ENCODE measurements around the gene UBE4B.
A peak's percentile ranks its signal among the peaks of the same experiment; 100 is the strongest.

UBE4B gene

DNA sequence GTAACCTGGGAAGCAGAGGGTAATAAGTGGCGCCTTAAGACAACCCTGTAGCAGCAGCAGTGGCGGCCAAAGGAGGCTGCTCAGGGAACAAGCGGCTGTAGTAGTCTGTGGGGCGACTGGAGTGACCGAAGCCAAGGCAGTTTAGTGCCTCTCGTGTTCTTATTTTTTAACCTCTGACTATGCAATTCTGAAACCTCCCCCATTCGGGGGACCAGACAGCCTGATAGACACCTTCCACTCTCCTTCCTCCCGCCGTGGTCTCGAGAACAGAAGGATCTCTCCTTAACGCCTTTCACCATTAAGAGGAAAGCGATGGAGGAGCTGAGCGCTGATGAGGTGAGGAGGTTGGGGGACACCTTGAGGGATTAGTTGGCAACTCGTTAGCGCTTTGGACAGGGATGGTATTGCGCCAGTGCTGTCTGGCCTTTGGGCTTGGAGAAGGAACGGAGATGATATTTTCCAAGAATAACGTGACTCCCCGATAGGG is 644 bp downstream of the UBE4B start:
- Histone ChIP-seq H3K27ac (ENCODE audit: low read depth, low read length, severe bottlenecking) (peak overlapping the region; percentile 96), H3K9me3 (ENCODE audit: control insufficient read depth, low read length) (no peaks in the 10 kb centered on the region), H3K4me3 (ENCODE audit: extremely low read depth, insufficient read depth, low read length, poor library complexity, severe bottlenecking) (peak overlapping the region; percentile 86), H3K36me3 (ENCODE audit: control insufficient read depth, insufficient read depth, low read length) (peaks cover 21% of the 10 kb centered on the region), H3K4me1 (ENCODE audit: control insufficient read depth, insufficient read depth, low read length, poor library complexity, severe bottlenecking) (peaks cover 10% of the 10 kb centered on the region)
- WGBS, 2 experiments (ENCODE audit: insufficient coverage in 2 of 2): 1% methylated on average over 9 to 15 of the region's 19 CpGs

DNA sequence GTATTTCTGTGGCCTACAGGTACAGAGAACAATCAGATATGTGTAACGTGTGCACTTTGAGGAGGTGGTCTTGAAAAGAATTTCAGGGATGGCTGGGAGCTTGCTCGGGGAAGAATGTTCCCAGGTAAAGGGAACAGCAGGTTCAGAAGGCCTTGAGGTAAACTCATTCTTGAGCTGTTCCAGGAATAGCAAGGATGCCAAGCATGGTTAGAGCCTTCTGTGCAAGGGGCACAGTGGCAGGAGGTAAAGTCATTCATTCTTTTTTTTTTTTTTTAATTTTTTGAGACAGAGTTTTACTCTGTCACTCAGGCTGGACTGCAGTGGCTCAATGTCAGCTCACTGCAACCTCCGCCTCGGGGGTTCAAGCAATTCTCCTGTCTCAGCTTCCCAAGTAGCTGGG is 10.0 kb downstream of the UBE4B start:
- no peak overlapping the region for H3K4me3 ChIP-seq (ENCODE audit: extremely low read depth, insufficient read depth, low read length, poor library complexity, severe bottlenecking)
- peaks cover 8% of the 10 kb centered on the region for H3K4me1 ChIP-seq (ENCODE audit: control insufficient read depth, insufficient read depth, low read length, poor library complexity, severe bottlenecking)
- 97 to 100% methylated on average over 4 of the region's 4 CpGs for WGBS, 2 experiments (ENCODE audit: insufficient coverage in 2 of 2)
- H3K9me3 ChIP-seq (ENCODE audit: control insufficient read depth, low read length): no peaks in the 10 kb centered on the region
- H3K27ac ChIP-seq (ENCODE audit: low read depth, low read length, severe bottlenecking): no peak overlapping the region
- peaks cover 33% of the 10 kb centered on the region for H3K36me3 ChIP-seq (ENCODE audit: control insufficient read depth, insufficient read depth, low read length)

DNA sequence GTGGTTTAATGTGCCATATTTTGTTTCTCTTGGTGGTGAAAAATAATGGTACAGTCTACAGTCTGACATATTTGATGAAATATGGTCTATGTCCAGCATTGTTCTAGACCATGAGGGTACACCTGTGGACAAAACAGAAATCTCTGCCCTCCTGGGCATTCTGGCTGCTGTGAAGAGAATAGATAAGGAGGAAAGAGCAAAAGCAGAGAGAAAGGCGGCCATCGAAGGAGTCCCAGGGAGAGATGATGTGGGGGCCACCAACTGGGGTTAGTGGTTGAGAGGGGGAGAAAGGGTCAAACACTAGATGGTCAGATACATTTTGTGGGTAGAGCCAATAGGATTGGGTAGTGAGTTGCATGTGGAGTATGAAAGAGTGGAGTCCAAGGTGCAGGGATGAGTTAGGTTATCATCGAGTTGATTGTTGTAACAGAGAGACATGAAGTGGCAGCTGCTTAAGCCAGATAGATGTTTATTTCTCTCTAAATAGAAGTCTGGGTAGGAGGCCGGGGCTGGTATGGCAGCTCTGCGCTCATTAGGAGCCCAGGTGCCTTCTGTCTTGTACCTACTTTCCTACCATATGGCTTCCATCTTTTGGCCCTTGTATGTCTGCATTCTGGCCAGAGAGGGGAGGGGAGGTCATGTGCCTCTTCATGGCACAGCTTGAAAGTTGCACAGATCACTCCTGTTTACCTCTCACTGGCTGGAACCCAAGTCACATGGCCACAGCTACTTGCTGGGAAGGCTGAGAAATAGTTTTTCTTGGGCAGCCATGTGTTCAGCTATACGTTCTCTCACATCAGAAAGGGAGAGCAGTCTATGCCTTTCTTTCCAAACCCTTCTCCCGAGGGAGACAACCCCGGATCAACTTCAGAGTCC is 13.0 kb downstream of the UBE4B start:
- Histone ChIP-seq H3K4me1 (ENCODE audit: control insufficient read depth, insufficient read depth, low read length, poor library complexity, severe bottlenecking) (peaks cover 8% of the 10 kb centered on the region), H3K36me3 (ENCODE audit: control insufficient read depth, insufficient read depth, low read length) (peaks cover 38% of the 10 kb centered on the region), H3K27ac (ENCODE audit: low read depth, low read length, severe bottlenecking) (peak overlapping the region; percentile 8), H3K4me3 (ENCODE audit: extremely low read depth, insufficient read depth, low read length, poor library complexity, severe bottlenecking) (no peak overlapping the region), H3K9me3 (ENCODE audit: control insufficient read depth, low read length) (no peaks in the 10 kb centered on the region)
- 94 to 100% methylated on average over 4 to 6 of the region's 8 CpGs for WGBS, 2 experiments (ENCODE audit: insufficient coverage in 2 of 2)

DNA sequence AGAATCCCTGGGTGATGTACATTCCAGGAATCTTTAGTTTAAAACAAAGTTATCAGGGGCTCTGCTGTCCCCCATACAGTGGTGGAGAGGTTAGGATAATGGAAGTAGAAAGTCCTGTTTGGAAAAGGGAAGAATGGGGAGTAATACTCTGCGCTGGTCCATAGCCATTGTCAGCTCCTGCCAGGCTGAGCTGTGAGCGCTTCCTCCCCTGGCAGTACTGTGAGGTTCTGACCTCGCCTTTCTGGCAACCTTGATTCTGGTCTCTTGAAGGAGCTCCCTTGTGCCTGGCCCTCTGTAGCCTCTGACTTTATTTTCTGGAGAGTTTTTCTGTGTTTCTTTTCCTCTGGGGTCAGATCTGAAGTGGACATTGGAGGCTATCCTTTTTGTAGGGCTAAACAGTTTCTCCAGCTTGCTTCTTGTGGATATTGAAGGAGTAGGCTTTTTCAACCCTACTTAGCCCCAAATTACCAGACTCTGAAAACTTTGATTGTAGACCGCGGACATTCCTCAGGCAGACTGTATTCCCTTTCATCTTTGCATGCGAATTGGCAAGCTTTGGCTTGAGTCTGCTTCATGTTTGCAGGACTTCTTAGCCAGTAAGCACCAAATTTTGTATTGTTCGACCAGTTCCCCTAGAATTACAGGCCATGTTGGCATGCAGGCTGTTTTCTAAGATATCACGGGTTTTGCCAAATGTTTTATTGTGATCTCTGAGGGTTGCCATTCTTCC is 13.8 kb downstream of the UBE4B start:
- Histone ChIP-seq H3K4me1 (ENCODE audit: control insufficient read depth, insufficient read depth, low read length, poor library complexity, severe bottlenecking) (peaks cover 8% of the 10 kb centered on the region), H3K27ac (ENCODE audit: low read depth, low read length, severe bottlenecking) (peak overlapping the region; percentile 8), H3K36me3 (ENCODE audit: control insufficient read depth, insufficient read depth, low read length) (peaks cover 37% of the 10 kb centered on the region), H3K4me3 (ENCODE audit: extremely low read depth, insufficient read depth, low read length, poor library complexity, severe bottlenecking) (no peak overlapping the region), H3K9me3 (ENCODE audit: control insufficient read depth, low read length) (no peaks in the 10 kb centered on the region)
- 86 to 94% methylated on average over 7 of the region's 8 CpGs for WGBS, 2 experiments (ENCODE audit: insufficient coverage in 2 of 2)

DNA sequence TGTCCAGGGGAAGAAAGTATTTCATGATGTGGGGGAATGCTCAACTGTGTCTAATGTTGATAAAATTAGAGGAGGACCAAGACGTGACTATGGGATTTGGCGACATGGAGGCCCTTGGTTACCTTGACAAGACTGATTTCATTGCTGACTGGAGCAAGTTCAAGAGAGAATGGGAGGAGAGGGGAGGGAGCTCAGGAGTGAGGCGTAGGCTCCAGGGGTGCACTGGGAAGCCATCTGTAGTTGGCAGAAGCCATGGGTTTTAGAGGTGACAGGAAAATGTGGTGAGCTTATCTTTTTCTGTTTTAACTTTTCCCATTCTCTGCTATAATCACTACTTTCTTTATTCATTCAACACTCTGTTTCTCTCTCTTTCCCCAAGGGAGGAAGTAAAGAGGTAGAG is 15.8 kb downstream of the UBE4B start:
- Histone ChIP-seq H3K4me3 (ENCODE audit: extremely low read depth, insufficient read depth, low read length, poor library complexity, severe bottlenecking) (no peak overlapping the region), H3K36me3 (ENCODE audit: control insufficient read depth, insufficient read depth, low read length) (peaks cover 35% of the 10 kb centered on the region), H3K9me3 (ENCODE audit: control insufficient read depth, low read length) (no peaks in the 10 kb centered on the region), H3K4me1 (ENCODE audit: control insufficient read depth, insufficient read depth, low read length, poor library complexity, severe bottlenecking) (peaks cover 8% of the 10 kb centered on the region), H3K27ac (ENCODE audit: low read depth, low read length, severe bottlenecking) (no peak overlapping the region)
- 96 to 100% methylated on average over 2 to 3 of the region's 3 CpGs for WGBS, 2 experiments (ENCODE audit: insufficient coverage in 2 of 2)

DNA sequence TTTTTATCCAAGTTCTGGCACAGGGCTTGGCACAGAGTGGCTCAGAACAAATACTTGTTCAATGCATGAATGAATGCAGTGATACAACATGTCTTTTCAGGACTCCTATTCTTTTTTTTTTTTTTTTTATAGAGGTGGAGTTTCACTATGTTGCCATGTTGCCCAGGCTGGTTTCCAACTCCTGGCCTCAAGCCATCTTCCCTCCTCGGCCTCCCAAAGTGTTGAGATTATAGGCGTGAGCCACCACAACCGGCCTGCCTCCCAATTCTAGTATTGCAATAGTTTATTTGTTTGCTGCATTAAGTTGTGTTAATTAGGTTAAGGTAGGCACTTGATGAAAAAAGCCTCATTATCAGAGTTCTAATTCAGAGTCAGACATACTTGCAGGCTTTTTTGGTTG is 17.9 kb downstream of the UBE4B start:
- 100% methylated on average over 1 of the region's 3 CpGs for WGBS, 2 experiments (ENCODE audit: insufficient coverage in 2 of 2)
- no peak overlapping the region for H3K27ac ChIP-seq (ENCODE audit: low read depth, low read length, severe bottlenecking)
- no peak overlapping the region for H3K4me3 ChIP-seq (ENCODE audit: extremely low read depth, insufficient read depth, low read length, poor library complexity, severe bottlenecking)
- H3K9me3 ChIP-seq (ENCODE audit: control insufficient read depth, low read length): no peaks in the 10 kb centered on the region
- peaks cover 28% of the 10 kb centered on the region for H3K36me3 ChIP-seq (ENCODE audit: control insufficient read depth, insufficient read depth, low read length)
- peaks cover 8% of the 10 kb centered on the region for H3K4me1 ChIP-seq (ENCODE audit: control insufficient read depth, insufficient read depth, low read length, poor library complexity, severe bottlenecking)

DNA sequence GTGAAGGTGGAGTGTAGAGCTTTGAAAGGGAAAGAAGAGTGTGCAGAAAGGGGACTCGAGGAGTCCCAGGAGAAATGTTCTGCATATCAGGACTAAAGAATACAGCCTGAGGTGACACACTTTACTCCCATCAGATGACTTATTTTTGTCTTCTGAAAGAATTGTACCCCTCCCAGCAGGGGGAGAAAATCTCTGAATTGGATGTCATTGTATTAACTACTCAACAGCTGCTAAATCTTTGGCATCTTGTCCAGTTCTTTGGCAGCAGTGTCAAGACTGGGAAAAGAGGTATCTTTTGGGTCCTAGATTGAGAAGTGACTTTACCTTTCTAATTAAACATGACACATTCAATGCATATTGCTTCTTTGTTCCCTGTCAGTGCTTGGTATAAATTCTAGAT is 18.9 kb downstream of the UBE4B start:
- H3K9me3 ChIP-seq (ENCODE audit: control insufficient read depth, low read length): no peaks in the 10 kb centered on the region
- peaks cover 27% of the 10 kb centered on the region for H3K36me3 ChIP-seq (ENCODE audit: control insufficient read depth, insufficient read depth, low read length)
- no peak overlapping the region for H3K27ac ChIP-seq (ENCODE audit: low read depth, low read length, severe bottlenecking)
- no peak overlapping the region for H3K4me3 ChIP-seq (ENCODE audit: extremely low read depth, insufficient read depth, low read length, poor library complexity, severe bottlenecking)
- H3K4me1 ChIP-seq (ENCODE audit: control insufficient read depth, insufficient read depth, low read length, poor library complexity, severe bottlenecking): peaks cover 9% of the 10 kb centered on the region
- WGBS, 2 experiments (ENCODE audit: insufficient coverage in 2 of 2): no CpG with 5 or more reads among the region's 1 CpG

DNA sequence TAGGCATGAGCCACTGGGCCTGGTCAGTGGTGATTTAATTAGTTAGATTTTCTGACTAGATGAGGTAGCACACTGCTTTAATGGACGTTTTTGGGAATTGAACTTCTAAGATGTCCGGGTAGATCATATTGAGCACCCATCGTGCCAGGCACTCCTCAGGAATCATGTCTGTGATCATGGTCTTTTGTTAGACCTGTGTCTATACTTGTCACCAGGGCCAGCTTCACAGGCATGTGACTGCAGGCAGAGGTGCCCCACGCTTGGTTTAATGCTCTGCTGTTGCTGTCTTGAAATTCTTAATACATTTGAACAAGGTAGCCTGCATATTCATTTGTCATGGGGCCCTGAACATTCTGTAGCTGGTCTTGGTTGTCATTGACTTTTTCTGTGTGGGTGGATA is 19.6 kb downstream of the UBE4B start:
- Histone ChIP-seq H3K4me3 (ENCODE audit: extremely low read depth, insufficient read depth, low read length, poor library complexity, severe bottlenecking) (no peak overlapping the region), H3K9me3 (ENCODE audit: control insufficient read depth, low read length) (no peaks in the 10 kb centered on the region), H3K4me1 (ENCODE audit: control insufficient read depth, insufficient read depth, low read length, poor library complexity, severe bottlenecking) (peaks cover 16% of the 10 kb centered on the region), H3K27ac (ENCODE audit: low read depth, low read length, severe bottlenecking) (no peak overlapping the region), H3K36me3 (ENCODE audit: control insufficient read depth, insufficient read depth, low read length) (peaks cover 27% of the 10 kb centered on the region)
- WGBS, 2 experiments (ENCODE audit: insufficient coverage in 2 of 2): 87 to 88% methylated on average over 4 of the region's 4 CpGs

DNA sequence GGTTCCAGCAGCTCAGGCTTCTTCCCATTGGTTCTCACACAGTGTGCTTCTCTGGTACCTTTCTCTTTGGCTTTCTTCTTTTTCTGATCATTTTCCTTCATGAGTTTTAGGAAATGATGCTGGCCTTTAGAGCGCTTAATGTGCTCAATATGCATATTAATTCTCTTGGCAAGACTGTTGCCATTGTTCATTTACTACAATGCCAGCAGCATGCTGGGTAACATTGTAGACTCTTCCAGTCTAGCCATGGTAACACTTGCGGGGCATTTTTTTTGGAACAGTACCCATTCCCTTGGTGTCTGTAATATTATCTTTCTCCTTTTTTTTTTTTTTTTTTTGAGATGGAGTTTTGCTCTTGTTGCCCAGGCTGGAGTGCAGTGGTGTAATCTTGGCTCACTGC is 21.7 kb downstream of the UBE4B start:
- Histone ChIP-seq H3K4me1 (ENCODE audit: control insufficient read depth, insufficient read depth, low read length, poor library complexity, severe bottlenecking) (peaks cover 23% of the 10 kb centered on the region), H3K36me3 (ENCODE audit: control insufficient read depth, insufficient read depth, low read length) (peaks cover 23% of the 10 kb centered on the region), H3K9me3 (ENCODE audit: control insufficient read depth, low read length) (no peaks in the 10 kb centered on the region), H3K4me3 (ENCODE audit: extremely low read depth, insufficient read depth, low read length, poor library complexity, severe bottlenecking) (no peak overlapping the region), H3K27ac (ENCODE audit: low read depth, low read length, severe bottlenecking) (no peak overlapping the region)
- 91 to 100% methylated on average over 1 of the region's 2 CpGs for WGBS, 2 experiments (ENCODE audit: insufficient coverage in 2 of 2)

DNA sequence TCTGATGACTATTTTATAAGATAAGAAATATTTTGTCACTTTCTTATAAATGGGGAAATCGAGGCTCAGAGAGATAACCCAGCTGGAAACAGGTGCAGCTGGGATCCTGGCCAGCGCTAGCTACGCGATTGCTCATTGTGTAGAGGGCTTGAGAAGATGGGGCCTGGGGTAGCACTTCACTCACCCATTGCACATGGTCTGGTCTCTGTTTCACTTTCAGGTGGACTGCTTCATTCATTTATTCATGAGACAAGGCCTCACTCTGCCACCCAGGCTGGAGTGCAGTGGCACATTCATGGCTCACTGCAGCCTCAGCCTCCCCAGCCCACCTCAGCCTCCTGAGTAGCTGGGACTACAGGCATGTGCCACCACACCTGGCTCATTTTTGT is 23.8 kb downstream of the UBE4B start:
- Histone ChIP-seq H3K27ac (ENCODE audit: low read depth, low read length, severe bottlenecking) (no peak overlapping the region), H3K4me1 (ENCODE audit: control insufficient read depth, insufficient read depth, low read length, poor library complexity, severe bottlenecking) (peaks cover 23% of the 10 kb centered on the region), H3K4me3 (ENCODE audit: extremely low read depth, insufficient read depth, low read length, poor library complexity, severe bottlenecking) (no peak overlapping the region), H3K9me3 (ENCODE audit: control insufficient read depth, low read length) (no peaks in the 10 kb centered on the region), H3K36me3 (ENCODE audit: control insufficient read depth, insufficient read depth, low read length) (peaks cover 15% of the 10 kb centered on the region)
- WGBS, 2 experiments (ENCODE audit: insufficient coverage in 2 of 2): 90 to 100% methylated on average over 3 of the region's 4 CpGs

Data from mesodermal cell (in vitro differentiated cells).